ENCODE results near the gene CCDC181. TPM values are rescaled to one million over a fixed set of nuclear protein-coding genes. Genes with fewer than 3 reads are reported as not detected.

CCDC181 gene
- total and polyA plus RNA-seq, 7 donors: 0.13 to 2.9 (median 0.30) TPM

DNA sequence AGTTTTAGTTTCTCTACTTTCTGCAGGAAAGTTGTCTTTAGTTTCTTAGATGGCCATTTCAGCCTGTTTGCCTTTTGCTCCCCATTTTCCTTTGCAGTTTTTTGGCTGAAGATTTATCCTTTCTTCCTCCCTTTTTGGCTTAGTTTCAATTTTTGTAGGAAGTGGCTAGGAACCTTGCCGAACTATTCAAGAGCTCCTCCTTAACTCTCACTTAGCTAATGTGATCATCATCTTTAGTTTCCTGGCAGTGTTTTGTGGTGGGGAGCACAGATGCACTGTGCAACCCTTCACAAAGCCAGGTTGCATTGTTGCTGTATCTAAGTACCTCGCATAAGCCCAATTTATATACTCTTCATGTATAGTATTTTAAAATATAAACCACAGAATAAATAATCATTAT is 28.8 kb upstream of the CCDC181 start:
- TF ChIP-seq, protein P1, sequence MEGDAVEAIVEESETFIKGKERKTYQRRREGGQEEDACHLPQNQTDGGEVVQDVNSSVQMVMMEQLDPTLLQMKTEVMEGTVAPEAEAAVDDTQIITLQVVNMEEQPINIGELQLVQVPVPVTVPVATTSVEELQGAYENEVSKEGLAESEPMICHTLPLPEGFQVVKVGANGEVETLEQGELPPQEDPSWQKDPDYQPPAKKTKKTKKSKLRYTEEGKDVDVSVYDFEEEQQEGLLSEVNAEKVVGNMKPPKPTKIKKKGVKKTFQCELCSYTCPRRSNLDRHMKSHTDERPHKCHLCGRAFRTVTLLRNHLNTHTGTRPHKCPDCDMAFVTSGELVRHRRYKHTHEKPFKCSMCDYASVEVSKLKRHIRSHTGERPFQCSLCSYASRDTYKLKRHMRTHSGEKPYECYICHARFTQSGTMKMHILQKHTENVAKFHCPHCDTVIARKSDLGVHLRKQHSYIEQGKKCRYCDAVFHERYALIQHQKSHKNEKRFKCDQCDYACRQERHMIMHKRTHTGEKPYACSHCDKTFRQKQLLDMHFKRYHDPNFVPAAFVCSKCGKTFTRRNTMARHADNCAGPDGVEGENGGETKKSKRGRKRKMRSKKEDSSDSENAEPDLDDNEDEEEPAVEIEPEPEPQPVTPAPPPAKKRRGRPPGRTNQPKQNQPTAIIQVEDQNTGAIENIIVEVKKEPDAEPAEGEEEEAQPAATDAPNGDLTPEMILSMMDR (IDR thresholded peaks at IDR 0.05): no peak
- no peak for DNase-seq
- no peak for ATAC-seq
- Histone ChIP-seq H3K27me3 (ENCODE audit: insufficient read depth in 3 of 3, low read length in 2 of 3) (no peaks in the 10 kb centered on the region), H3K9me3 (peaks cover 16% of the 10 kb centered on the region), H3K4me3 (no peak overlapping the region), H3K36me3 (ENCODE audit: insufficient read depth in 1 of 2, low read depth in 1 of 2) (no peaks in the 10 kb centered on the region), H3K4me1 (no peaks in the 10 kb centered on the region), H3K27ac (no peak overlapping the region)
- intact Hi-C loops (cut with DNase I): no loop called here
- WGBS, 3 donors: 59 to 63% (median 61%) methylated on average over 2 of the region's 2 CpGs

DNA sequence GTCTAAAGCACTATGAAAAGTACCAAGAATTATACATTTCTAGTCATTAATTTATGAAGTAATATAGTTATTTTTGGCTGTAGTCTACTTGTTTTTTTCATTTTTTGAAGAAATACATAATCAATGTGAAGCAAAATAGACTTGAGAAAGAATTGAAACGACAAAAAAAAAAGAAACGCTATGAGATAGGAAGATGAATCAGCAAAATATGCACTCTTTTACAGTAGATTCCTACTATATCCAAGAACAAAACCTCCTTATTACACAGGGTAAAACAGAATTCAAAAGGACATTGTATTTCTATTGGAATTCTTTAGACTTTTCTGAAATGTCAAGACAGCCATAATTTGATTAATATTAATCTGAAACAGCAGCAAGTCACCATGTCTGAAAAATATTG is 25.6 kb upstream of the CCDC181 start:
- Histone ChIP-seq H3K36me3 (ENCODE audit: insufficient read depth in 1 of 2, low read depth in 1 of 2) (no peaks in the 10 kb centered on the region), H3K9me3 (peaks cover 12% of the 10 kb centered on the region), H3K27me3 (ENCODE audit: insufficient read depth in 3 of 3, low read length in 2 of 3) (peaks cover 0 to 4% (median 0%) of the 10 kb centered on the region in 3 donors), H3K4me1 (no peaks in the 10 kb centered on the region), H3K27ac (no peak overlapping the region), H3K4me3 (no peak overlapping the region)
- ATAC-seq (no peak), DNase-seq (no peak)
- intact Hi-C loops (cut with DNase I): no loop called here
- TF ChIP-seq, protein P1 (IDR thresholded peaks at IDR 0.05): no peak
- WGBS, 3 donors: 83 to 96% (median 93%) methylated on average over 2 of the region's 2 CpGs

DNA sequence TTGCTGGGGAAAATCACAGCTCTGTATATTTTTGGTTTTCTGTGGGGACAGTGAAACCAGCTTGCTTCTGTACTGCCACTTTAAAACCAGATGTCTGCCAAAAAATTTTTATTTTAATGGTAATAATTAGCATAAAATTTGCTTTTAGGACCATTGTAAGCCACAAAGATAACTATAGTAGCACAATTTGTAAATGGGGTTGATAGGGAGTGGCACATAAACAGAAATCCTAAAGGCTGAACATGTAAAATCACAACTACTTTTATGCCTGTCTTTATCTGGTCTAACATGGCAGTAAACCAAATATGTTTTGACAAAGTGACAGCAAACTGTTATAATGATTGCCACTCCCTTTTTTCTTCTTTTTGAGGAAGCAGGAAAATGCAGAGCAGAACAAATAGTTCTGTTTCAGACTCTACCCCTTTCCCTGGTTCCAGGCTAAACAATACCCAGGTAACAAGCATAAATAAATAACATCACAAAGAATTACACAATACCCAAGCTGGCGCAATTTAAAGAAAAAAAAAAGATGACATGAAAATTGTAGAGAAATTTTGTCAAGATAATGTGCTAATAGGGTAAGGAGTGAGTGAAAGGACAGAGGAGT is 24.0 kb upstream of the CCDC181 start:
- H3K36me3 ChIP-seq (ENCODE audit: insufficient read depth in 1 of 2, low read depth in 1 of 2): no peaks in the 10 kb centered on the region
- DNase-seq (no peak), ATAC-seq (no peak)
- TF ChIP-seq, protein P1 (IDR thresholded peaks at IDR 0.05): no peak
- no peaks in the 10 kb centered on the region for H3K4me1 ChIP-seq
- 69 to 82% (median 69%) methylated on average over 1 of the region's 1 CpG for WGBS, 3 donors
- no peak overlapping the region for H3K4me3 ChIP-seq
- peaks cover 0 to 4% (median 0%) of the 10 kb centered on the region in 3 donors for H3K27me3 ChIP-seq (ENCODE audit: insufficient read depth in 3 of 3, low read length in 2 of 3)
- intact Hi-C loops (cut with DNase I): no loop called here
- no peak overlapping the region for H3K27ac ChIP-seq
- no peaks in the 10 kb centered on the region for H3K9me3 ChIP-seq

DNA sequence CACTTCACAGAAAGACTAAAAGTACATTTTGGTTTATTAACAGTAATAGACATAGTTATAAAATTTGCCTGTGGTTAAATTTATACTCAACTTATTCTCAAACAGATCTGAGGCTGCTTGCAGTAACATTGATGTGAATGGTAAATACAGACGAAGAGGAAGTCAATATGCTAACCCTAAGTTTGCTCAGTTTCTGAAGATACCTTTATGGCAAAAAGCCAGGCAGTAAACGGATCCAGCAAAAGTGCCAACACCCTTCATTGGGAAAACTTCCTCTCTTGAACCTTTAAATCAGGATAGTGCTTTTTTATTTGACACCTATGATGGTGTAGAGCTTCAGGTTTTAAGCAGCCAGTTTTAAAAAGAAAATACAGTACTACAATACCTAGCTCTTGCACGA is 16.6 kb upstream of the CCDC181 start:
- ATAC-seq (no peak), DNase-seq (no peak)
- Histone ChIP-seq H3K27me3 (ENCODE audit: insufficient read depth in 3 of 3, low read length in 2 of 3) (peaks cover 0 to 2% (median 0%) of the 10 kb centered on the region in 3 donors), H3K4me1 (no peaks in the 10 kb centered on the region), H3K36me3 (ENCODE audit: insufficient read depth in 1 of 2, low read depth in 1 of 2) (no peaks in the 10 kb centered on the region), H3K4me3 (no peak overlapping the region), H3K27ac (no peak overlapping the region), H3K9me3 (no peaks in the 10 kb centered on the region)
- intact Hi-C loops (cut with DNase I): no loop called here
- TF ChIP-seq, protein P1 (IDR thresholded peaks at IDR 0.05): no peak
- 55 to 63% (median 63%) methylated on average over 3 of the region's 3 CpGs for WGBS, 3 donors

DNA sequence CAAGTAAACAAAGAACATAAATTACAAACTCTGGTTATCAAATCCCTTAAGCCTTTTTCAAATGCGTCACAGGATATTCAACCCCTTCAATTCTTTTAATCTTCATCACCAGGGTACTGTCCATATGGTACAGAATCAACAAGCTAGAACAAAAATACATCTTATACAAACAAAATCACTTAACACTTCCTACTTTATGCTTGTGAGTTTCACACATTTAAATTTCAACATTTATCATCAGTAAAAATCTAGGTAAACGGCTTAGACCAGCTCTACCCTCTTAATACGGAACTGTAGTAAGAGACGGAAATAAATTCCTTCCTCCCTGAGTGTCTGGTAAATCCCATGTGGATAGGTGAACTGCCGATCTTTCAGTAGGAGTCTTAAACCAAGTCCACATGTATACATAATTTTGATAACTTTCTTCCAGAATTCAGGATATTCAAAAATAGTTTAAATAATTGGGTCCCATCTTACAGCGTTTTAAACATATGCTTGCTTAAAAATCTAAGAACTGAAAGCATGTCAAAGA is 1.0 kb downstream of the CCDC181 start:
- no peak overlapping the region for H3K27ac ChIP-seq
- WGBS, 3 donors: 43 to 51% (median 50%) methylated on average over 6 of the region's 6 CpGs
- DNase-seq (no peak), ATAC-seq (no peak)
- no peaks in the 10 kb centered on the region for H3K36me3 ChIP-seq (ENCODE audit: insufficient read depth in 1 of 2, low read depth in 1 of 2)
- intact Hi-C loops (cut with DNase I): no loop called here
- TF ChIP-seq, protein P1 (IDR thresholded peaks at IDR 0.05): no peak
- peak overlapping the region; percentile 60 for H3K4me3 ChIP-seq
- peaks cover 0 to 28% (median 0%) of the 10 kb centered on the region in 3 donors for H3K27me3 ChIP-seq (ENCODE audit: insufficient read depth in 3 of 3, low read length in 2 of 3)
- H3K4me1 ChIP-seq: no peaks in the 10 kb centered on the region
- no peaks in the 10 kb centered on the region for H3K9me3 ChIP-seq

Data from psoas muscle (tissue), 8 donors.